ENCODE measurements around the gene SBF1.

GRCh38 chr22:50483556-50483955, 8.7 kb upstream of the SBF1 start:
- TF ChIP-seq CTCF (IDR thresholded peaks at IDR 0.05) (no peak), ZFX (IDR thresholded peaks at IDR 0.05; ENCODE audit: borderline replicate concordance) (no peak)

Measured in 22Rv1 (cell line).